Left lung (tissue), 10 donors: Measurements from ENCODE around the gene DSCAM. TPM values are rescaled to one million over a fixed set of nuclear protein-coding genes. Genes with fewer than 3 reads are reported as not detected.

ENCODE experiments used
- ATAC-seq: fragments of 200-7000 bp; cut with Tn5 transposase; one replicate; pipeline ENCODE4 v1.9.1; 2020; ENCODE audit warnings: moderate library complexity
- DNase-seq, 4 donors: peaks; one replicate each; pipeline ENCODE4 v3.0.0-alpha.2; 2013 to 2020
- H3K27ac ChIP-seq, 2 donors: fragments of 200-600 bp; sonication (generic) in 1 of 2; one replicate each; pipeline versions ENCODE4 v1.5.0 to v1.8.0; 2020 to 2021
- H3K27me3 ChIP-seq, 2 donors: fragments of 200-600 bp; sonication (generic) in 1 of 2; one replicate each; pipeline versions ENCODE4 v1.5.0 to v1.8.0; 2020 to 2021
- H3K36me3 ChIP-seq, 2 donors: fragments of 200-600 bp; sonication (generic) in 1 of 2; one replicate each; pipeline versions ENCODE4 v1.5.0 to v1.8.0; 2020 to 2021
- H3K4me1 ChIP-seq, 2 donors: fragments of 200-600 bp; one replicate each; pipeline ENCODE4 v1.8.0; 2021
- H3K4me3 ChIP-seq, 2 donors: fragments of 200-600 bp; sonication (generic) in 1 of 2; one replicate each; pipeline versions ENCODE4 v1.5.0 to v1.8.0; 2020 to 2021; ENCODE audit warnings: mild to moderate bottlenecking in 1 of 2
- H3K9me3 ChIP-seq, 2 donors: fragments of 200-600 bp; sonication (generic) in 1 of 2; one replicate each; pipeline versions ENCODE4 v1.5.0 to v1.8.0; 2020 to 2021
- CTCF ChIP-seq, 2 donors: fragments of 200-600 bp; sonication (generic) in 1 of 2; IDR thresholded peaks; one replicate each; pipeline versions ENCODE4 v1.5.0 to v1.8.0; 2021; ENCODE audit warnings: antibody characterized with exemption in 2 of 2
- intact Hi-C, 2 donors: fragments of 100-400 bp; cut with DNase I; formaldehyde crosslinking; loops; one replicate each; pipeline versions ENCODE4 v1.11.2 to v1.14.2; 2022
- polyA plus RNA-seq, 6 donors: library from polyadenylated mRNA; unstranded; fragments of 120-200 nt; gene quantifications; one replicate each; pipeline ENCODE4 v1.2.1, GENCODE V29; 2013; ENCODE audit not compliant: insufficient read length in 6 of 6
- total RNA-seq, 2 donors: library from RNA; stranded (reverse); fragmentation: NEBNext Ultra II Directional; extraction: Animal tissue kit (Norgen Biotek cat#: 25700); gene quantifications; one replicate each; pipeline ENCODE4 v1.2.1, GENCODE V29; 2021
- donor health status: DM: no; HTN: yes; CAD: no.
- donor health status: DM: no; HTN: no; CAD: no.

DSCAM gene
- total and polyA plus RNA-seq, 8 donors: 0.03 to 0.24 (median 0.07) TPM; not detected in 1

- Histone ChIP-seq H3K4me3 (no peak overlapping the region), H3K9me3 (peaks cover 0 to 3% of the 10 kb centered on the region in 2 donors), H3K4me1 (no peaks in the 10 kb centered on the region), H3K27me3 (no peaks in the 10 kb centered on the region), H3K36me3 (no peaks in the 10 kb centered on the region), H3K27ac (no peak overlapping the region)
- no peak for TF ChIP-seq CTCF (IDR thresholded peaks at IDR 0.05)
- no peak for ATAC-seq
- no peak for DNase-seq
- intact Hi-C loops: no loop called here
Measured at GRCh38 chr21:40564318-40564717, 282.6 kb downstream of the DSCAM start.

GRCh38 chr21:40563900-40564299 is 283.1 kb downstream of the DSCAM start:
- no peak for TF ChIP-seq CTCF (IDR thresholded peaks at IDR 0.05)
- no peaks in the 10 kb centered on the region for H3K36me3 ChIP-seq
- no peak overlapping the region for H3K4me3 ChIP-seq
- ATAC-seq (no peak), DNase-seq (no peak)
- peaks cover 0 to 3% of the 10 kb centered on the region in 2 donors for H3K9me3 ChIP-seq
- intact Hi-C loops: no loop called here
- no peak overlapping the region for H3K27ac ChIP-seq
- H3K27me3 ChIP-seq: no peaks in the 10 kb centered on the region
- H3K4me1 ChIP-seq: no peaks in the 10 kb centered on the region

GRCh38 chr21:40562242-40563002 is 284.5 kb downstream of the DSCAM start:
- no peak for ATAC-seq
- intact Hi-C loops: no loop called here
- TF ChIP-seq CTCF (IDR thresholded peaks at IDR 0.05): no peak

GRCh38 chr21:40556442-40556968 is 290.5 kb downstream of the DSCAM start:
- Histone ChIP-seq H3K27me3 (no peaks in the 10 kb centered on the region), H3K27ac (no peak overlapping the region), H3K36me3 (no peaks in the 10 kb centered on the region), H3K9me3 (no peaks in the 10 kb centered on the region), H3K4me1 (no peaks in the 10 kb centered on the region), H3K4me3 (no peak overlapping the region)
- intact Hi-C loops: no loop called here
- TF ChIP-seq CTCF (IDR thresholded peaks at IDR 0.05): no peak
- ATAC-seq: no peak
- DNase-seq: no peak

More at GRCh38 chr21:40562242-40563002, 284.5 kb downstream of the DSCAM start:
- DNase-seq: no peak
- Histone ChIP-seq H3K27me3 (no peaks in the 10 kb centered on the region), H3K4me3 (no peak overlapping the region), H3K9me3 (peaks cover 0 to 3% of the 10 kb centered on the region in 2 donors), H3K27ac (no peak overlapping the region), H3K36me3 (no peaks in the 10 kb centered on the region), H3K4me1 (no peaks in the 10 kb centered on the region)

- intact Hi-C loops: no loop called here
- Histone ChIP-seq H3K36me3 (no peaks in the 10 kb centered on the region), H3K27ac (no peak overlapping the region), H3K9me3 (no peaks in the 10 kb centered on the region), H3K4me1 (no peaks in the 10 kb centered on the region), H3K4me3 (no peak overlapping the region), H3K27me3 (no peaks in the 10 kb centered on the region)
- no peak for TF ChIP-seq CTCF (IDR thresholded peaks at IDR 0.05)
- no peak for ATAC-seq
- DNase-seq: no peak
Measured at GRCh38 chr21:40555021-40555528, 291.9 kb downstream of the DSCAM start.
